Hematopoietic multipotent progenitor cell treated with erythropoietin and hydrocortisone succinate and interleukin-3 and kit ligand, for 8 days (in vitro differentiated cells): ENCODE data around the gene ASCC1.
A peak's percentile ranks its signal among the peaks of the same experiment; 100 is the strongest.
"Not testable (repeated sequence)": the region's sequence is repeated elsewhere in the genome, so short reads cannot be mapped to it uniquely, and the experiment has no call there.

ENCODE experiments used
- DNase-seq: peaks from one replicate; pipeline ENCODE4 v3.0.0-alpha.2; 2015

Gene ASCC1

GRCh38 chr10:72248468-72249151, 32.5 kb upstream of the ASCC1 start:
- peak; percentile 75 for DNase-seq

- DNase-seq: no peak
Observed at GRCh38 chr10:72245949-72246525, 30.0 kb upstream of the ASCC1 start.

GRCh38 chr10:72244573-72245038, 28.5 kb upstream of the ASCC1 start:
- no peak for DNase-seq

GRCh38 chr10:72243822-72244437, 27.9 kb upstream of the ASCC1 start:
- DNase-seq: peak; percentile 44

- DNase-seq: no peak
Observed at GRCh38 chr10:72242675-72243074, 26.6 kb upstream of the ASCC1 start.

- no peak for DNase-seq
Observed at GRCh38 chr10:72241691-72242252, 25.7 kb upstream of the ASCC1 start.

GRCh38 chr10:72240371-72240770, 24.3 kb upstream of the ASCC1 start:
- DNase-seq: no peak

GRCh38 chr10:72239409-72239808, 23.3 kb upstream of the ASCC1 start:
- no peak for DNase-seq

GRCh38 chr10:72238392-72239175, 22.5 kb upstream of the ASCC1 start:
- DNase-seq: no peak

- no peak for DNase-seq
Observed at GRCh38 chr10:72235544-72236279, 19.6 kb upstream of the ASCC1 start.

- no peak for DNase-seq
Observed at GRCh38 chr10:72234560-72235095, 18.6 kb upstream of the ASCC1 start.

- no peak for DNase-seq
Observed at GRCh38 chr10:72233621-72234020, 17.5 kb upstream of the ASCC1 start.

- DNase-seq: no peak
Observed at GRCh38 chr10:72229261-72230251, 13.5 kb upstream of the ASCC1 start.

GRCh38 chr10:72228318-72228751, 12.3 kb upstream of the ASCC1 start:
- DNase-seq: no peak

- DNase-seq: no peak
Observed at GRCh38 chr10:72227826-72228225, 11.8 kb upstream of the ASCC1 start.

GRCh38 chr10:72226418-72227027, 10.4 kb upstream of the ASCC1 start:
- DNase-seq: no peak

GRCh38 chr10:72224191-72224590, 8.1 kb upstream of the ASCC1 start:
- DNase-seq: not testable (repeated sequence)

GRCh38 chr10:72223743-72224101, 7.6 kb upstream of the ASCC1 start:
- DNase-seq: no peak

GRCh38 chr10:72221278-72221677, 5.2 kb upstream of the ASCC1 start:
- DNase-seq: no peak

GRCh38 chr10:72220637-72221036, 4.6 kb upstream of the ASCC1 start:
- DNase-seq: no peak
